H1 (cell line): Measurements from ENCODE around the gene UBE2E2. TPM values are rescaled to one million over a fixed set of nuclear protein-coding genes. Genes with fewer than 3 reads are reported as not detected.

Experiments used
- CHD1 ChIP-seq: IDR thresholded peaks from 2 replicates; pipeline ENCODE4 v1.6.1; 2012; ENCODE audit warnings: low read depth, low read length, improper control_type of control experiment
- EP300 ChIP-seq, 2 experiments: IDR thresholded peaks; 1 replicate in 1 of 2; 2 replicates in 1 of 2; pipeline ENCODE4 v1.6.1; 2011 to 2012; ENCODE audit warnings: low read depth in 2 of 2, low read length in 2 of 2, mild to moderate bottlenecking in 2 of 2, borderline replicate concordance in 1 of 2, inconsistent platforms in 1 of 2, moderate library complexity in 1 of 2
- HDAC6 ChIP-seq: IDR thresholded peaks from one replicate; pipeline ENCODE4 v1.7.1; 2012; ENCODE audit warnings: low read depth, mild to moderate bottlenecking, inconsistent platforms, low read length, moderate library complexity
- RNF2 ChIP-seq: fragments of 200-900, 300-1000 bp; sonication (generic); IDR thresholded peaks from 2 replicates; pipeline ENCODE4 v1.7.1; 2016; ENCODE audit warnings: borderline replicate concordance, low read depth, mild to moderate bottlenecking, antibody characterized with exemption, low read length; ENCODE audit not compliant: poor library complexity, severe bottlenecking; ENCODE audit errors: missing control alignments
- RXRA ChIP-seq: IDR thresholded peaks from 2 replicates; pipeline ENCODE4 v1.6.1; 2011; ENCODE audit warnings: low read depth, mild to moderate bottlenecking, low read length, moderate library complexity; ENCODE audit not compliant: insufficient read depth
- TEAD4 ChIP-seq: IDR thresholded peaks from 2 replicates; pipeline ENCODE4 v1.6.1; 2012; ENCODE audit warnings: low read depth, low read length, inconsistent platforms, mixed read lengths
- polyA plus RNA-seq, 7 experiments: library from polyadenylated mRNA; depleted of rRNA in 3 of 7; stranded (reverse) in 5 of 7; unstranded in 2 of 7; fragments of >200 nt in 5 of 7; fragments of 200-250 nt in 2 of 7; gene quantifications; 1 replicate in 5 of 7; 2 replicates in 1 of 7; 4 replicates in 1 of 7; pipeline versions ENCODE4 v1.2.1 to v1.2.3, GENCODE V29; 2011 to 2013; ENCODE audit warnings: missing spikeins in 2 of 7, mixed read lengths in 2 of 7
- total RNA-seq: library from RNA; stranded (reverse); fragmentation: NEBNext Ultra II Directional; extraction: Animal tissue kit (Norgen Biotek cat#: 25700); gene quantifications from 2 replicates; pipeline ENCODE4 v1.2.1, GENCODE V29; 2021
- TF ChIP-seq, protein P1 (sequence below), 3 experiments: IDR thresholded peaks; 1 replicate in 2 of 3; 2 replicates in 1 of 3; pipeline versions ENCODE4 v1.5.1 to v1.6.1; 2011; ENCODE audit warnings: low read length in 3 of 3, mild to moderate bottlenecking in 3 of 3, inconsistent platforms in 2 of 3, low read depth in 1 of 3, moderate library complexity in 1 of 3; ENCODE audit not compliant: insufficient read depth in 1 of 3; ENCODE audit errors: control extremely low read depth in 1 of 3
- TF ChIP-seq, protein P2 (sequence below): IDR thresholded peaks from 2 replicates; pipeline ENCODE4 v1.6.1; 2011; ENCODE audit warnings: low read depth, mild to moderate bottlenecking, low read length; ENCODE audit not compliant: insufficient read depth

The UBE2E2 gene
- total and polyA plus RNA-seq, 2 of the 8 experiments (the other 6 are each of a cell fraction or from before 2014, with no cell fraction given): 57.6 to 70.6 TPM

DNA sequence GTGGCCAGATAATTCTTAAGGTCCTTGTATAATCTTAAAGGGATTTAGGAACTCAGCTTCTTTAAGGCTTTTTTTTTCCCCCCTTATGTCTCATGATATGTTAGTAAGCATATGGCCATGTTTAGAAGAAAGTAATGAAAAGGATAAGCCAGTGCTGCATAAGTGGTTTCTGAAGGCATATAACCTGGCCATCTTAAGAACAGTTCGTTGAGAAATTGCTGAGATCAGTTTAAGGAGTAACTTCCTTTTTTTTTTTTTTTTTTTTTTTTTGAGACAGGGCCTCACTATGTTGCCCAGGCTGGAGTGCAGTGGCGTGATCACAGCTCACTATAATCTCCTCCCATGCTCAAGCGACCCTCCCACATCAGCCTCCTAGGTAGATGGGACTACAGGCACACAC, 51.7 kb downstream of the UBE2E2 start (continued):
- TF ChIP-seq, protein P1, sequence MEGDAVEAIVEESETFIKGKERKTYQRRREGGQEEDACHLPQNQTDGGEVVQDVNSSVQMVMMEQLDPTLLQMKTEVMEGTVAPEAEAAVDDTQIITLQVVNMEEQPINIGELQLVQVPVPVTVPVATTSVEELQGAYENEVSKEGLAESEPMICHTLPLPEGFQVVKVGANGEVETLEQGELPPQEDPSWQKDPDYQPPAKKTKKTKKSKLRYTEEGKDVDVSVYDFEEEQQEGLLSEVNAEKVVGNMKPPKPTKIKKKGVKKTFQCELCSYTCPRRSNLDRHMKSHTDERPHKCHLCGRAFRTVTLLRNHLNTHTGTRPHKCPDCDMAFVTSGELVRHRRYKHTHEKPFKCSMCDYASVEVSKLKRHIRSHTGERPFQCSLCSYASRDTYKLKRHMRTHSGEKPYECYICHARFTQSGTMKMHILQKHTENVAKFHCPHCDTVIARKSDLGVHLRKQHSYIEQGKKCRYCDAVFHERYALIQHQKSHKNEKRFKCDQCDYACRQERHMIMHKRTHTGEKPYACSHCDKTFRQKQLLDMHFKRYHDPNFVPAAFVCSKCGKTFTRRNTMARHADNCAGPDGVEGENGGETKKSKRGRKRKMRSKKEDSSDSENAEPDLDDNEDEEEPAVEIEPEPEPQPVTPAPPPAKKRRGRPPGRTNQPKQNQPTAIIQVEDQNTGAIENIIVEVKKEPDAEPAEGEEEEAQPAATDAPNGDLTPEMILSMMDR (IDR thresholded peaks at IDR 0.05; ENCODE audit: control extremely low read depth in 1 of 3, insufficient read depth in 1 of 3, low read depth in 1 of 3, low read length in 3 of 3): no peak
- TF ChIP-seq HDAC6 (no peak), CHD1 (no peak), RNF2 (no peak), TEAD4 (no peak), RXRA (no peak), EP300 (IDR thresholded peaks at IDR 0.05; ENCODE audit: borderline replicate concordance in 1 of 2, low read depth in 2 of 2, low read length in 2 of 2) (no peak)
- TF ChIP-seq, protein P2, sequence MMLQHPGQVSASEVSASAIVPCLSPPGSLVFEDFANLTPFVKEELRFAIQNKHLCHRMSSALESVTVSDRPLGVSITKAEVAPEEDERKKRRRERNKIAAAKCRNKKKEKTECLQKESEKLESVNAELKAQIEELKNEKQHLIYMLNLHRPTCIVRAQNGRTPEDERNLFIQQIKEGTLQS: no peak
